H1 (cell line): Measurements from ENCODE around the gene CASP9. TPM values are rescaled to one million over a fixed set of nuclear protein-coding genes. Genes with fewer than 3 reads are reported as not detected.
A peak's percentile ranks its signal among the peaks of the same experiment; 100 is the strongest.

Experiments used
- CTCF ChIA-PET: fragments of 300-600 bp; sonication (Branson Sonifier 250); formaldehyde crosslinking; loops from one replicate; lab custom pipeline; 2021; ENCODE audit not compliant: partially characterized antibody; lab: Charles Lee
- POLR2A ChIA-PET: fragments of 300-600 bp; sonication (Branson Sonifier 250); formaldehyde crosslinking; loops from one replicate; lab custom pipeline; 2021; ENCODE audit warnings: inconsistent platforms; ENCODE audit not compliant: partially characterized antibody; lab: Charles Lee
- DNase-seq, 2 experiments: peaks; one replicate each; pipeline versions ENCODE4 v3.0.0 to v3.0.0-alpha.2; 2010 to 2022; ENCODE audit warnings: low spot score in 2 of 2, low read depth in 1 of 2, mixed read lengths in 1 of 2
- FAIRE-seq: peaks from 2 replicates; lab custom pipeline; 2011; peaks lifted over from hg19 to GRCh38; lab: Jason Lieb, UNC
- H2AFZ ChIP-seq: 2 replicates; pipeline ENCODE4 v1.8.1; 2012; ENCODE audit warnings: low read length, inconsistent platforms
- H2AK5ac ChIP-seq: 2 replicates; pipeline ENCODE4 v1.6.1; 2013; ENCODE audit warnings: low read depth, low read length
- H2BK120ac ChIP-seq: replicated peaks from 2 replicates; pipeline ENCODE3; 2013; ENCODE audit warnings: low read depth, low read length, inconsistent platforms
- H2BK12ac ChIP-seq: 2 replicates; pipeline ENCODE4 v1.6.1; 2013; ENCODE audit warnings: low read depth, low read length
- H2BK15ac ChIP-seq: 2 replicates; pipeline ENCODE4 v1.6.1; 2013; ENCODE audit warnings: low read length
- H2BK20ac ChIP-seq: 2 replicates; pipeline ENCODE4 v1.6.1; 2013; ENCODE audit warnings: low read length
- H2BK5ac ChIP-seq: 2 replicates; pipeline ENCODE4 v1.6.1; 2013; ENCODE audit warnings: low read depth, low read length
- H3K14ac ChIP-seq: 2 replicates; pipeline ENCODE4 v1.6.1; 2013; ENCODE audit warnings: inconsistent platforms; ENCODE audit not compliant: insufficient read length
- H3K18ac ChIP-seq: 2 replicates; pipeline ENCODE4 v1.6.1; 2013; ENCODE audit warnings: low read length; ENCODE audit errors: extremely low read depth
- H3K23ac ChIP-seq: 2 replicates; pipeline ENCODE4 v1.6.1; 2013; ENCODE audit warnings: inconsistent platforms; ENCODE audit not compliant: insufficient read length
- H3K23me2 ChIP-seq: 2 replicates; pipeline ENCODE4 v1.6.1; 2013; ENCODE audit warnings: low read depth, low read length
- H3K27ac ChIP-seq: 2 replicates; pipeline ENCODE4 v1.6.1; 2011; ENCODE audit warnings: low read depth, low read length, inconsistent platforms
- H3K27me3 ChIP-seq, 4 experiments: replicated peaks in 1 of 4; 1 replicate in 1 of 4; 2 replicates in 3 of 4; pipeline versions ENCODE4 v1.6.1 to v1.8.1; 2011 to 2013; ENCODE audit warnings: low read length in 3 of 4, mild to moderate bottlenecking in 3 of 4, inconsistent platforms in 2 of 4, mixed read lengths in 2 of 4, moderate library complexity in 1 of 4; ENCODE audit not compliant: control insufficient read depth in 3 of 4, insufficient read depth in 3 of 4; ENCODE audit errors: extremely low read depth in 1 of 4
- H3K36me3 ChIP-seq, 4 experiments: 2 replicates each; pipeline versions ENCODE4 v1.6.1 to v1.8.1; 2011 to 2013; ENCODE audit warnings: mild to moderate bottlenecking in 4 of 4, low read length in 3 of 4, moderate library complexity in 2 of 4, control low read depth in 1 of 4, inconsistent platforms in 1 of 4; ENCODE audit not compliant: insufficient read depth in 4 of 4, control insufficient read depth in 2 of 4
- H3K4ac ChIP-seq: replicated peaks from 2 replicates; pipeline ENCODE3; 2013; ENCODE audit warnings: low read length, low read depth, mixed read lengths, inconsistent platforms; ENCODE audit not compliant: insufficient read length
- H3K4me1 ChIP-seq, 4 experiments: replicated peaks in 1 of 4; 1 replicate in 1 of 4; 2 replicates in 3 of 4; pipeline versions ENCODE4 v1.6.1 to v1.8.1; 2011 to 2013; ENCODE audit warnings: low read length in 3 of 4, inconsistent platforms in 2 of 4, mixed read lengths in 1 of 4; ENCODE audit not compliant: insufficient read depth in 4 of 4, control insufficient read depth in 3 of 4
- H3K4me2 ChIP-seq, 2 experiments: 2 replicates each; pipeline versions ENCODE4 v1.6.1 to v1.8.1; 2011 to 2013; ENCODE audit warnings: low read depth in 2 of 2, low read length in 2 of 2, control low read depth in 1 of 2, inconsistent platforms in 1 of 2, mild to moderate bottlenecking in 1 of 2; ENCODE audit not compliant: insufficient read depth in 1 of 2
- H3K4me3 ChIP-seq, 4 experiments: fragments of 200-600, 300-600 bp in 1 of 4; sonication (generic), shearing (Covaris generic), sonication (Bioruptor Twin) in 1 of 4; 2 replicates each; pipeline versions ENCODE4 v1.5.1 to v1.8.1; 2011 to 2016; ENCODE audit warnings: low read length in 4 of 4, low read depth in 3 of 4, control low read depth in 2 of 4, inconsistent platforms in 2 of 4, mild to moderate bottlenecking in 2 of 4, mixed read lengths in 1 of 4, moderate library complexity in 1 of 4; ENCODE audit not compliant: insufficient read depth in 2 of 4; ENCODE audit errors: extremely low read depth in 1 of 4
- H3K56ac ChIP-seq: replicated peaks from 2 replicates; pipeline ENCODE3; 2013; ENCODE audit warnings: low read depth, mild to moderate bottlenecking, mixed read lengths, low read length, inconsistent platforms; ENCODE audit not compliant: insufficient read length
- H3K79me1 ChIP-seq: 2 replicates; pipeline ENCODE4 v1.6.1; 2013; ENCODE audit warnings: low read depth, low read length, control low read depth
- H3K79me2 ChIP-seq, 2 experiments: 2 replicates each; pipeline versions ENCODE4 v1.6.1 to v1.8.1; 2012 to 2013; ENCODE audit warnings: low read length in 2 of 2, mild to moderate bottlenecking in 2 of 2, inconsistent platforms in 1 of 2; ENCODE audit not compliant: insufficient read depth in 2 of 2, control insufficient read depth in 1 of 2
- H3K9ac ChIP-seq, 4 experiments: replicated peaks in 1 of 4; 1 replicate in 1 of 4; 2 replicates in 3 of 4; pipeline versions ENCODE4 v1.6.1 to v1.8.1; 2011 to 2013; ENCODE audit warnings: low read depth in 3 of 4, low read length in 3 of 4, control low read depth in 2 of 4, mild to moderate bottlenecking in 2 of 4, moderate library complexity in 2 of 4, inconsistent platforms in 1 of 4; ENCODE audit errors: extremely low read depth in 1 of 4
- H3K9me3 ChIP-seq, 2 experiments: 2 replicates each; pipeline versions ENCODE4 v1.6.1 to v1.8.1; 2012 to 2013; ENCODE audit warnings: mild to moderate bottlenecking in 2 of 2, moderate library complexity in 2 of 2, control low read depth in 1 of 2, inconsistent platforms in 1 of 2, low read depth in 1 of 2, low read length in 1 of 2, mixed read lengths in 1 of 2; ENCODE audit not compliant: insufficient read depth in 2 of 2
- H4K20me1 ChIP-seq, 2 experiments: replicated peaks in 1 of 2; 2 replicates each; pipeline versions ENCODE3 to v1.8.1; 2011 to 2013; ENCODE audit warnings: inconsistent platforms in 2 of 2, low read length in 2 of 2, mild to moderate bottlenecking in 1 of 2; ENCODE audit not compliant: insufficient read depth in 2 of 2, control insufficient read depth in 1 of 2
- H4K5ac ChIP-seq: 2 replicates; pipeline ENCODE4 v1.6.1; 2013; ENCODE audit warnings: low read length, low read depth, mixed read lengths, inconsistent platforms; ENCODE audit not compliant: insufficient read length
- H4K8ac ChIP-seq: 2 replicates; pipeline ENCODE4 v1.8.0; 2013; ENCODE audit warnings: mild to moderate bottlenecking, moderate library complexity, low read length, inconsistent platforms; ENCODE audit not compliant: insufficient read depth; ENCODE audit errors: extremely low read depth
- H4K91ac ChIP-seq: replicated peaks from 2 replicates; pipeline ENCODE3; 2013; ENCODE audit warnings: low read length, mixed read lengths, inconsistent platforms; ENCODE audit not compliant: insufficient read length
- ATF3 ChIP-seq: IDR thresholded peaks from 2 replicates; pipeline ENCODE4 v1.6.1; 2011; ENCODE audit warnings: low read depth, mild to moderate bottlenecking, low read length; ENCODE audit not compliant: insufficient read depth
- RBBP5 ChIP-seq: IDR thresholded peaks from 2 replicates; pipeline ENCODE4 v1.7.1; 2012; ENCODE audit warnings: low read depth, mild to moderate bottlenecking, inconsistent platforms, low read length, moderate library complexity, borderline replicate concordance
- WGBS, 2 experiments: shearing (Covaris generic) in 1 of 2; methylation state at CpG; one replicate each; pipeline versions ENCODE4 v1.1.6 to v1.1.7; 2013 to 2015; ENCODE audit warnings: low lambda C conversion rate in 2 of 2, mixed read lengths in 2 of 2, inconsistent platforms in 1 of 2, low coverage in 1 of 2, missing lambda C conversion rate in 1 of 2; ENCODE audit not compliant: insufficient replicate concordance in 2 of 2, insufficient coverage in 1 of 2, insufficient read length in 1 of 2; ENCODE audit errors: extremely low coverage in 1 of 2, missing lambda C conversion rate in 1 of 2; 5-methylcytosine and 5-hydroxymethylcytosine counted together
- polyA plus RNA-seq, 7 experiments: library from polyadenylated mRNA; depleted of rRNA in 3 of 7; stranded (reverse) in 5 of 7; unstranded in 2 of 7; fragments of >200 nt in 5 of 7; fragments of 200-250 nt in 2 of 7; gene quantifications; 1 replicate in 5 of 7; 2 replicates in 1 of 7; 4 replicates in 1 of 7; pipeline versions ENCODE4 v1.2.1 to v1.2.3, GENCODE V29; 2011 to 2013; ENCODE audit warnings: missing spikeins in 2 of 7, mixed read lengths in 2 of 7
- total RNA-seq: library from RNA; stranded (reverse); fragmentation: NEBNext Ultra II Directional; extraction: Animal tissue kit (Norgen Biotek cat#: 25700); gene quantifications from 2 replicates; pipeline ENCODE4 v1.2.1, GENCODE V29; 2021

The CASP9 gene
- total and polyA plus RNA-seq, 2 of the 8 experiments (the other 6 are each of a cell fraction or from before 2014, with no cell fraction given) = 14.8 to 36.3 TPM

- Histone ChIP-seq H3K4ac (no peak overlapping the region), H3K27me3 (no peaks in the 10 kb centered on the region), H2BK120ac (no peak overlapping the region), H2BK5ac (no peak overlapping the region), H4K5ac (no peak overlapping the region), H3K36me3 (no peaks in the 10 kb centered on the region; a peak in 1 of 8 replicates), H3K79me1 (no peaks in the 10 kb centered on the region), H3K9ac (peak overlapping the region in 3 of 4 experiments; percentile 49 to 77 (median 54); a peak in 6 of 7 replicates), H3K56ac (no peak overlapping the region), H3K23ac (no peak overlapping the region), H3K4me2 (peak overlapping the region; percentile 53 to 71), H2AFZ (0 out of 2 replicates have a peak overlapping the region, but pooled peaks have one; percentile 4), H2BK12ac (no peak overlapping the region), H3K14ac (no peak overlapping the region), H3K4me3 (peak overlapping the region; percentile 62 to 79 (median 76)), H2AK5ac (no peak overlapping the region), H2BK20ac (no peak overlapping the region), H4K91ac (no peak overlapping the region), H3K18ac (no peak overlapping the region), H4K20me1 (peaks cover 0 to 3% of the 10 kb centered on the region in 2 experiments), H3K27ac (peak overlapping the region; percentile 59; the same call in 1 of the 2 replicates), H2BK15ac (no peak overlapping the region), H4K8ac (no peak overlapping the region), H3K23me2 (peaks cover 6% of the 10 kb centered on the region), H3K9me3 (no peaks in the 10 kb centered on the region), H3K79me2 (peaks cover 0 to 27% of the 10 kb centered on the region in 2 experiments; a peak in 2 of 4 replicates), H3K4me1 (peaks cover 0 to 8% (median 5%) of the 10 kb centered on the region in 4 experiments; a peak in 4 of 7 replicates)
- no peak for FAIRE-seq
- TF ChIP-seq RBBP5 (0 out of 2 replicates have a peak, but pooled peaks have one; percentile 30), ATF3 (no peak)
- no peak for DNase-seq
- 41% methylated on average over 18 of the region's 18 CpGs; no CpG with 5 or more reads in 1 of the 2 experiments for WGBS, 2 experiments
- CTCF ChIA-PET = interaction anchor here (0.7 kb wide), 1 partner anchor 25 kb away, joined by 4 read pairs; no protein-coding TSS in a partner anchor
- POLR2A ChIA-PET = interaction anchor here (0.7 to 1.1 kb wide), 4 partner anchors 9 to 99 kb away, joined by 3 to 7 read pairs (median 4); no protein-coding TSS in a partner anchor
Observed at GRCh38 chr1:15523104-15524020, 653 bp downstream of the CASP9 start.
